ENCODE data around the gene HTRA2. TPM values are rescaled to one million over a fixed set of nuclear protein-coding genes. Genes with fewer than 3 reads are reported as not detected.
A peak's percentile ranks its signal among the peaks of the same experiment; 100 is the strongest.

HTRA2 gene
- total and polyA plus RNA-seq, 9 of the 15 experiments (the other 6 are each of a cell fraction or from before 2014, with no cell fraction given) = 54.2 to 71.2 (median 65.8) TPM

- TF ChIP-seq ZNF398 (CRISPR knock-in tag; IDR thresholded peaks at IDR 0.05) (no peak), ATF3 (IDR thresholded peaks at IDR 0.05) (peak; percentile 46; the same call in 1 of the 2 replicates), ATF3 (CRISPR knock-in tag; conservative IDR thresholded peaks at IDR 0.05) (peak; percentile 39; the same call in 1 of the 2 replicates), NRF1 (conservative IDR thresholded peaks at IDR 0.05 in 1 of 2, IDR thresholded peaks at IDR 0.05 in 1 of 2) (0 out of 4 replicates have a peak, but pooled peaks of 1 of the 2 experiments have one; percentile 11), BHLHE40 (IDR thresholded peaks at IDR 0.05; ENCODE audit: low read length) (0 out of 2 replicates have a peak, but pooled peaks have one; percentile 4), EP400 (IDR thresholded peaks at IDR 0.05) (0 out of 2 replicates have a peak, but pooled peaks have one; percentile 0), HMG20B (CRISPR knock-in tag; IDR thresholded peaks at IDR 0.05) (no peak), TFE3 (CRISPR knock-in tag; IDR thresholded peaks at IDR 0.05) (no peak), RCOR1 (IDR thresholded peaks at IDR 0.05; ENCODE audit: borderline replicate concordance in 1 of 2, low read depth in 2 of 2, low read length in 2 of 2) (no peak), TOE1 (IDR thresholded peaks at IDR 0.05; ENCODE audit: borderline replicate concordance) (0 out of 2 replicates have a peak, but pooled peaks have one; percentile 10), TOE1 (CRISPR knock-in tag; IDR thresholded peaks at IDR 0.05; ENCODE audit: borderline replicate concordance, low read depth) (no peak), ZBED1 (IDR thresholded peaks at IDR 0.05) (no peak), JUND (IDR thresholded peaks at IDR 0.05; ENCODE audit: borderline replicate concordance, low read depth, low read length) (peak; percentile 8; the same call in 1 of the 2 replicates), JUND (tag; IDR thresholded peaks at IDR 0.05; ENCODE audit: borderline replicate concordance, low read depth, low read length) (no peak), HOXB6 (CRISPR knock-in tag; IDR thresholded peaks at IDR 0.05; ENCODE audit: borderline replicate concordance) (no peak), LEF1 (IDR thresholded peaks at IDR 0.05) (no peak), MAFG (tag; conservative IDR thresholded peaks at IDR 0.05) (no peak), ZNF12 (CRISPR knock-in tag; IDR thresholded peaks at IDR 0.05) (peak; percentile 5; the same call in 1 of the 2 replicates), ZNF583 (CRISPR knock-in tag; IDR thresholded peaks at IDR 0.05) (no peak), HDGF (IDR thresholded peaks at IDR 0.05) (no peak)
These were observed 25.9 kb upstream of the HTRA2 start (continued) for GRCh38 chr2:74503506-74504475.

Data from K562 (cell line).